Lung (tissue), 12 donors: ENCODE results near the gene SLC30A9. TPM values are rescaled to one million over a fixed set of nuclear protein-coding genes. Genes with fewer than 3 reads are reported as not detected.

Experiments
- ATAC-seq: fragments of 200-7000 bp; cut with Tn5 transposase; one replicate; pipeline ENCODE4 v1.9.1; 2020; ENCODE audit warnings: moderate number of reproducible peaks; ENCODE audit not compliant: insufficient read depth, low FRiP score
- DNase-seq, 3 donors: peaks; one replicate each; pipeline ENCODE4 v3.0.0-alpha.2; 2013 to 2017
- H3K27ac ChIP-seq, 2 donors: one replicate each; pipeline ENCODE4 v1.5.1; 2013; ENCODE audit warnings: mild to moderate bottlenecking in 2 of 2, moderate library complexity in 2 of 2, control low read depth in 1 of 2, inconsistent platforms in 1 of 2, low read depth in 1 of 2, low read length in 1 of 2
- H3K27me3 ChIP-seq, 3 donors: one replicate each; pipeline ENCODE4 v1.5.1; 2013; ENCODE audit warnings: low read length in 2 of 3; ENCODE audit not compliant: control insufficient read depth in 3 of 3, insufficient read depth in 3 of 3
- H3K36me3 ChIP-seq, 4 donors: one replicate each; pipeline ENCODE4 v1.5.1; 2013; ENCODE audit warnings: low read length in 4 of 4, mild to moderate bottlenecking in 1 of 4, moderate library complexity in 1 of 4; ENCODE audit not compliant: control insufficient read depth in 4 of 4, insufficient read depth in 4 of 4
- H3K4me1 ChIP-seq, 5 donors: one replicate each; pipeline ENCODE4 v1.5.1; 2013; ENCODE audit warnings: low read length in 5 of 5, mild to moderate bottlenecking in 2 of 5, moderate library complexity in 1 of 5; ENCODE audit not compliant: control insufficient read depth in 5 of 5, insufficient read depth in 5 of 5
- H3K4me3 ChIP-seq: one replicate; pipeline ENCODE4 v1.5.1; 2013; ENCODE audit warnings: mild to moderate bottlenecking, control low read depth, moderate library complexity
- H3K9ac ChIP-seq, 2 donors: one replicate each; pipeline ENCODE4 v1.5.1; 2013; ENCODE audit warnings: low read length in 2 of 2, control low read depth in 1 of 2; ENCODE audit not compliant: insufficient read depth in 1 of 2
- H3K9me3 ChIP-seq, 4 donors: one replicate each; pipeline ENCODE4 v1.5.1; 2013; ENCODE audit warnings: low read length in 3 of 4, mild to moderate bottlenecking in 1 of 4, moderate library complexity in 1 of 4; ENCODE audit not compliant: control insufficient read depth in 4 of 4, insufficient read depth in 3 of 4
- WGBS, 2 donors: extraction: QIAGEN DNeasy Blood & Tissue Kit; methylation state at CpG; one replicate each; pipeline ENCODE4 v1.1.7; 2013; 5-methylcytosine and 5-hydroxymethylcytosine counted together
- polyA plus RNA-seq, 2 donors: library from polyadenylated mRNA; stranded (reverse); fragments of 200-250 nt; gene quantifications; one replicate each; pipeline ENCODE4 v1.2.1, GENCODE V29; 2013
- total RNA-seq, 2 donors: library from RNA; depleted of rRNA in 1 of 2; stranded (reverse); fragments of >200 nt in 1 of 2; gene quantifications; one replicate each; pipeline ENCODE4 v1.2.1, GENCODE V29; 2014 to 2021
- TF ChIP-seq, protein P1 (sequence below): IDR thresholded peaks from 2 replicates; pipeline ENCODE4 v1.5.1; 2012; ENCODE audit warnings: mild to moderate bottlenecking; ENCODE audit errors: control extremely low read depth, extremely low read depth
- donor health status: control.
- donor health status: control.
- donor health status: Bipolar disorder and iron deficiency.
- donor health status: healthy.
- donor health status: DM: yes; HTN: yes; CAD: no.

The SLC30A9 gene
- total and polyA plus RNA-seq, 4 donors: 12.3 to 68.5 (median 35.0) TPM

DNA sequence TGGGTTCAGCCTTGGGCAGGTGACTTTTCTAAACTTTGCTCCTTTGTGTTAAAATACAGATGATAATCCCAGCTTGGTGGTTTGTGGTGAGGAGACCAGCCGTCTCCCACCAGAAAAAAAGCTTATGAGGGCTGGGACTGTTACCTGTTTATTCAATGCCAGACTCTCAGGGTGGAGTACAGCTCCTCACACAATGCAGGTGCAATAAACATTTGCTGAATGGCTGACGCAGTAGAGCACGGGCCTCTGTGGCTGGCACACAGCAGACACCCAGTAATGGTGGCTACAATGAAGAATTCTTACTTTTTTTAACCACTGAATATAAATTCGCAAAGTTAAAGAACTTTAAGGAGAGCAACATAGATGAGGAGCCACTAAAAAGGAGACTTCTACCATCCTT, 131.9 kb downstream of the SLC30A9 start:
- DNase-seq (no peak), ATAC-seq (no peak)
- WGBS, 2 donors: 88 to 93% methylated on average over 4 of the region's 4 CpGs

DNA sequence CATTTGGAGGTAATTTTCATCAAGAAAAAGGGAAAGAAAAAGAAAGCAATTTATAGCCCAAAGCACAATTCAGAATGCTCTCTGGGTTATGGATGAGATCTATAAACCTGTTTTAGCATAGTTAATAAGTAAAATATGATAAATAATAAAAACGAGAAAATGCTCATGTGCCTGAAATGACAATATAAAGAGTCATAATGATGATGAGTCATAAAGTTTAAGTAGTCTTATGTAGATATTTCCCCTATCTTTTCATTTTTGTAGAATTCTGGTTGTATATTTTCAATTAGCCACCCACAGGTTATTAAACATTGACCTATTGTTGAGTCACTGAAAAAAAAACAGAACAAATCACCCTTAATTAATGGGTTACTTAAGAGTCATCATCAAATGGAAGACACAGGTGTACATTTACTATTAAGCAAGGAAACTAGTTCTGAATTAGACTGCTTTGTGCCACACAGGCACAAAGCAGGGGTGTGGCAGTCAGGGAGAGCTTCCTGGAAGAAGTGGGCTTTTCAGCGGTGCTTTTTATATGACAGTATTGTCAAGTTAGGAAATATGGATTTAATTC, 132.8 kb downstream of the SLC30A9 start:
- no peaks in the 10 kb centered on the region for H3K36me3 ChIP-seq
- ATAC-seq: no peak
- no peaks in the 10 kb centered on the region for H3K4me1 ChIP-seq
- TF ChIP-seq, protein P1, sequence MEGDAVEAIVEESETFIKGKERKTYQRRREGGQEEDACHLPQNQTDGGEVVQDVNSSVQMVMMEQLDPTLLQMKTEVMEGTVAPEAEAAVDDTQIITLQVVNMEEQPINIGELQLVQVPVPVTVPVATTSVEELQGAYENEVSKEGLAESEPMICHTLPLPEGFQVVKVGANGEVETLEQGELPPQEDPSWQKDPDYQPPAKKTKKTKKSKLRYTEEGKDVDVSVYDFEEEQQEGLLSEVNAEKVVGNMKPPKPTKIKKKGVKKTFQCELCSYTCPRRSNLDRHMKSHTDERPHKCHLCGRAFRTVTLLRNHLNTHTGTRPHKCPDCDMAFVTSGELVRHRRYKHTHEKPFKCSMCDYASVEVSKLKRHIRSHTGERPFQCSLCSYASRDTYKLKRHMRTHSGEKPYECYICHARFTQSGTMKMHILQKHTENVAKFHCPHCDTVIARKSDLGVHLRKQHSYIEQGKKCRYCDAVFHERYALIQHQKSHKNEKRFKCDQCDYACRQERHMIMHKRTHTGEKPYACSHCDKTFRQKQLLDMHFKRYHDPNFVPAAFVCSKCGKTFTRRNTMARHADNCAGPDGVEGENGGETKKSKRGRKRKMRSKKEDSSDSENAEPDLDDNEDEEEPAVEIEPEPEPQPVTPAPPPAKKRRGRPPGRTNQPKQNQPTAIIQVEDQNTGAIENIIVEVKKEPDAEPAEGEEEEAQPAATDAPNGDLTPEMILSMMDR: no peak
- H3K27me3 ChIP-seq: no peaks in the 10 kb centered on the region
- no peak overlapping the region for H3K4me3 ChIP-seq
- H3K9ac ChIP-seq: no peak overlapping the region
- peaks cover 0 to 1% (median 0%) of the 10 kb centered on the region in 4 donors for H3K9me3 ChIP-seq
- no peak overlapping the region for H3K27ac ChIP-seq
- DNase-seq: no peak
- WGBS, 2 donors: 81 to 95% methylated on average over 2 of the region's 2 CpGs

More for the DNA sequence above, 131.9 kb downstream of the SLC30A9 start:
- Histone ChIP-seq H3K9ac (no peak overlapping the region), H3K27me3 (no peaks in the 10 kb centered on the region), H3K36me3 (no peaks in the 10 kb centered on the region), H3K27ac (no peak overlapping the region), H3K4me1 (no peaks in the 10 kb centered on the region), H3K9me3 (peaks cover 0 to 1% (median 0%) of the 10 kb centered on the region in 4 donors), H3K4me3 (no peak overlapping the region)
- TF ChIP-seq, protein P1: no peak

DNA sequence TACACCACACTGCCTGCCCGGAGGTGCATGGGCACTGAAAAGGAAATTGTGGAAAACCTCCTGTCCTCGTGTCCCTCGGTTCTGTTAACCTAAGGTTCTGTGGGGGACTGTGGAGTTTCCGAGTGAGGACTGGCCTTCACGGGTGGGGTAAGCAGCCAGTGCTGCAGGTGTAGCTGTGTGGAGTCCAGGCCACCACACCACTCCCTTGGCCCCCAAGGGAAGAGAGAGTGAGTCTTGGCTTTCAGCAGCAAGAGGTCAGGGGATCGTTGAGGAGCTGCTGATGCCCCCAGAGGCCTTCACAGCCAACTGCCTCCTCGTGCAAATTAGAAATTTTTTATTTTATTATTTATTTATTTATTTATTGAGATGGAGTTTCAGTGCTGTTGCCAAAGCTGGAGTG, 141.8 kb downstream of the SLC30A9 start:
- Histone ChIP-seq H3K4me1 (no peaks in the 10 kb centered on the region), H3K27me3 (no peaks in the 10 kb centered on the region), H3K9me3 (peaks cover 0 to 2% (median 0%) of the 10 kb centered on the region in 4 donors), H3K4me3 (no peak overlapping the region), H3K36me3 (no peaks in the 10 kb centered on the region), H3K9ac (no peak overlapping the region), H3K27ac (no peak overlapping the region)
- no peak for DNase-seq
- TF ChIP-seq, protein P1: no peak
- no peak for ATAC-seq
- 83 to 89% methylated on average over 7 of the region's 7 CpGs for WGBS, 2 donors

DNA sequence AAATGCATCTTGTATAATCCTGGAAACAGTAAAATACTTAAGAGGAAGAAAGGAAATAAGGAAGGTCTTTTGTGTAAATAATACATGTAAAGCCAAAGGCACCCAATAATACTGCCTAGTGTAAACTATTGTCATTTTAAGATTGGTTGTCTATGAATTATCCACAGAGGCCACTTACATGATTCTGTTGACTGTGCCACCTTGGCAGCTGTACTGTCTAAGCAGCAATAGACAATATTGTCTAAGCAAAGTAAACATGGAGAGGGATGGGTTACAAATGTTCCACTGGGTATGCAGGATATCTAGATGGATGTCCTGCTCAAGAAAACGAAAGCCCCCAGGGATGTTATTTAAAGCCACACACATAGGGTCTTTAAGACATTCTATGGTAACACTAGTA, 142.7 kb downstream of the SLC30A9 start:
- no peak overlapping the region for H3K27ac ChIP-seq
- DNase-seq (no peak), ATAC-seq (no peak)
- TF ChIP-seq, protein P1: no peak
- no peak overlapping the region for H3K4me3 ChIP-seq
- no peaks in the 10 kb centered on the region for H3K36me3 ChIP-seq
- no peaks in the 10 kb centered on the region for H3K4me1 ChIP-seq
- H3K9ac ChIP-seq: no peak overlapping the region
- 66 to 90% methylated on average over 1 of the region's 1 CpG for WGBS, 2 donors
- no peaks in the 10 kb centered on the region for H3K27me3 ChIP-seq
- peaks cover 0 to 2% (median 0%) of the 10 kb centered on the region in 4 donors for H3K9me3 ChIP-seq
